HPDE6-E6E7 (cell line): ENCODE data around the gene SLC44A5.
"Not testable (repeated sequence)": the region's sequence is repeated elsewhere in the genome, so short reads cannot be mapped to it uniquely, and the experiment has no call there.

Source experiments
- DNase-seq: peaks from one replicate; pipeline ENCODE4 v3.0.0; 2011; ENCODE audit warnings: missing footprints; ENCODE audit errors: extremely low spot score

SLC44A5 gene

GRCh38 chr1:75275631-75276030, 335.3 kb downstream of the SLC44A5 start:
- DNase-seq = no peak

GRCh38 chr1:75274920-75275506, 335.9 kb downstream of the SLC44A5 start:
- no peak for DNase-seq

GRCh38 chr1:75273110-75273509, 337.8 kb downstream of the SLC44A5 start:
- DNase-seq = no peak

- peak; percentile 3 for DNase-seq
Observed at GRCh38 chr1:75265792-75266191, 345.1 kb downstream of the SLC44A5 start.

- no peak for DNase-seq
Observed at GRCh38 chr1:75264112-75264511, 346.8 kb downstream of the SLC44A5 start.

- not testable (repeated sequence) for DNase-seq
Observed at GRCh38 chr1:75263616-75264015, 347.3 kb downstream of the SLC44A5 start.

GRCh38 chr1:75261946-75262345, 349.0 kb downstream of the SLC44A5 start:
- not testable (repeated sequence) for DNase-seq

GRCh38 chr1:75258351-75258750, 352.6 kb downstream of the SLC44A5 start:
- DNase-seq = no peak

- no peak for DNase-seq
Observed at GRCh38 chr1:75257424-75257823, 353.5 kb downstream of the SLC44A5 start.

GRCh38 chr1:75250114-75250513, 360.8 kb downstream of the SLC44A5 start:
- DNase-seq = not testable (repeated sequence)

- DNase-seq = no peak
Observed at GRCh38 chr1:75245239-75245638, 365.7 kb downstream of the SLC44A5 start.

- DNase-seq = no peak
Observed at GRCh38 chr1:75243124-75243523, 367.8 kb downstream of the SLC44A5 start.

- DNase-seq = no peak
Observed at GRCh38 chr1:75237316-75237715, 373.6 kb downstream of the SLC44A5 start.

- DNase-seq = no peak
Observed at GRCh38 chr1:75234562-75234961, 376.4 kb downstream of the SLC44A5 start.

- DNase-seq = peak; percentile 9
Observed at GRCh38 chr1:75233302-75233929, 377.5 kb downstream of the SLC44A5 start.

- no peak for DNase-seq
Observed at GRCh38 chr1:75220072-75220471, 390.8 kb downstream of the SLC44A5 start.

GRCh38 chr1:75214017-75214416, 396.9 kb downstream of the SLC44A5 start:
- no peak for DNase-seq

GRCh38 chr1:75211648-75212047, 399.3 kb downstream of the SLC44A5 start:
- DNase-seq = no peak

- DNase-seq = no peak
Observed at GRCh38 chr1:75208862-75209261, 402.1 kb downstream of the SLC44A5 start.

- DNase-seq = peak; percentile 29
Observed at GRCh38 chr1:75203415-75204277, 407.3 kb downstream of the SLC44A5 start.

GRCh38 chr1:75202751-75203150, 408.2 kb downstream of the SLC44A5 start:
- DNase-seq = no peak

- no peak for DNase-seq
Observed at GRCh38 chr1:75198761-75199160, 412.2 kb downstream of the SLC44A5 start.

- no peak for DNase-seq
Observed at GRCh38 chr1:75198163-75198562, 412.8 kb downstream of the SLC44A5 start.
